HEK293 (cell line): ENCODE measurements around the gene FBRSL1.

ENCODE experiments used
- EGR2 ChIP-seq: fragments of 450-650 bp; formaldehyde crosslinking; IDR thresholded peaks from 2 replicates; pipeline ENCODE4 v1.5.1; 2016; ENCODE audit warnings: low read depth, missing biosample characterization, missing genetic modification characterization
- GLIS1 ChIP-seq: fragments of 450-650 bp; formaldehyde crosslinking; IDR thresholded peaks from 2 replicates; pipeline ENCODE4 v1.5.1; 2016; ENCODE audit warnings: missing biosample characterization, missing genetic modification characterization
- GLIS2 ChIP-seq: fragments of 450-650 bp; formaldehyde crosslinking; IDR thresholded peaks from 2 replicates; pipeline ENCODE4 v1.5.1; 2016; ENCODE audit warnings: missing biosample characterization, missing genetic modification characterization
- HOXD13 ChIP-seq: sonication (generic); formaldehyde crosslinking; IDR thresholded peaks from 2 replicates; pipeline ENCODE4 v1.8.0; 2022; ENCODE audit warnings: missing genetic modification reagents, borderline replicate concordance
- KLF17 ChIP-seq: fragments of 450-650 bp; formaldehyde crosslinking; IDR thresholded peaks from 2 replicates; pipeline ENCODE4 v1.5.1; 2016; ENCODE audit warnings: missing biosample characterization, missing genetic modification characterization
- MYNN ChIP-seq: fragments of 450-650 bp; formaldehyde crosslinking; IDR thresholded peaks from 2 replicates; pipeline ENCODE4 v1.5.1; 2016; ENCODE audit warnings: missing biosample characterization, missing genetic modification characterization, borderline replicate concordance
- PRDM10 ChIP-seq: fragments of 450-650 bp; formaldehyde crosslinking; IDR thresholded peaks from 2 replicates; pipeline ENCODE4 v1.5.1; 2016; ENCODE audit warnings: missing biosample characterization, missing genetic modification characterization
- SP2 ChIP-seq: fragments of 450-650 bp; formaldehyde crosslinking; IDR thresholded peaks from 2 replicates; pipeline ENCODE4 v1.5.1; 2016; ENCODE audit warnings: missing biosample characterization, missing genetic modification characterization
- ZBTB10 ChIP-seq: fragments of 450-650 bp; formaldehyde crosslinking; IDR thresholded peaks from 2 replicates; pipeline ENCODE4 v1.5.1; 2016; ENCODE audit warnings: missing biosample characterization, missing genetic modification characterization
- ZBTB48 ChIP-seq: fragments of 450-650 bp; formaldehyde crosslinking; IDR thresholded peaks from 2 replicates; pipeline ENCODE4 v1.5.1; 2016; ENCODE audit warnings: missing biosample characterization, missing genetic modification characterization
- ZFP3 ChIP-seq: fragments of 450-650 bp; formaldehyde crosslinking; IDR thresholded peaks from 2 replicates; pipeline ENCODE4 v1.5.1; 2016; ENCODE audit warnings: low read depth, missing biosample characterization, missing genetic modification characterization
- ZNF146 ChIP-seq: fragments of 450-650 bp; formaldehyde crosslinking; IDR thresholded peaks from 2 replicates; pipeline ENCODE4 v1.5.1; 2016; ENCODE audit warnings: missing biosample characterization, missing genetic modification characterization
- ZNF335 ChIP-seq: fragments of 450-650 bp; formaldehyde crosslinking; conservative IDR thresholded peaks from 2 replicates; pipeline ENCODE4 v1.5.1; 2016; ENCODE audit warnings: missing biosample characterization, missing genetic modification characterization
- ZNF341 ChIP-seq: fragments of 450-650 bp; formaldehyde crosslinking; IDR thresholded peaks from 2 replicates; pipeline ENCODE4; 2016; ENCODE audit warnings: low read depth, missing biosample characterization, missing genetic modification characterization
- ZNF426 ChIP-seq: fragments of 450-650 bp; formaldehyde crosslinking; IDR thresholded peaks from 2 replicates; pipeline ENCODE4 v1.5.1; 2017; ENCODE audit warnings: missing biosample characterization, missing genetic modification characterization, mild to moderate bottlenecking, inconsistent platforms, moderate library complexity
- ZNF48 ChIP-seq: fragments of 450-650 bp; formaldehyde crosslinking; IDR thresholded peaks from 2 replicates; pipeline ENCODE4 v1.5.1; 2016; ENCODE audit warnings: missing biosample characterization, missing genetic modification characterization
- ZNF513 ChIP-seq: fragments of 450-650 bp; IDR thresholded peaks from 2 replicates; pipeline ENCODE4 v1.5.1; 2018; ENCODE audit warnings: missing biosample characterization, missing genetic modification characterization
- ZNF518A ChIP-seq: fragments of 450-650 bp; formaldehyde crosslinking; conservative IDR thresholded peaks from 2 replicates; pipeline ENCODE4 v1.5.1; 2016; ENCODE audit warnings: low read depth, missing biosample characterization, missing genetic modification characterization
- ZNF549 ChIP-seq: fragments of 450-650 bp; IDR thresholded peaks from 2 replicates; pipeline ENCODE4 v1.5.1; 2018; ENCODE audit warnings: missing biosample characterization, missing genetic modification characterization, mild to moderate bottlenecking, inconsistent platforms, moderate library complexity
- ZNF654 ChIP-seq: fragments of 450-650 bp; formaldehyde crosslinking; IDR thresholded peaks from 2 replicates; pipeline ENCODE4 v1.5.1; 2016; ENCODE audit warnings: low read depth, missing biosample characterization, missing genetic modification characterization
- ZNF701 ChIP-seq: fragments of 450-650 bp; formaldehyde crosslinking; IDR thresholded peaks from 2 replicates; pipeline ENCODE4 v1.5.1; 2016; ENCODE audit warnings: missing biosample characterization, missing genetic modification characterization
- ZSCAN18 ChIP-seq: fragments of 450-650 bp; formaldehyde crosslinking; IDR thresholded peaks from 2 replicates; pipeline ENCODE4 v1.5.1; 2016; ENCODE audit warnings: missing biosample characterization, missing genetic modification characterization

FBRSL1 gene

GRCh38 chr12:132465269-132466190 lies 24.4 kb upstream of the FBRSL1 start (continued):
- TF ChIP-seq ZNF518A (tag by site-specific recombination) (no peak), ZNF701 (tag by site-specific recombination) (no peak), ZNF549 (tag by site-specific recombination) (no peak), ZBTB48 (tag by site-specific recombination) (no peak), ZBTB10 (no peak), ZNF654 (tag by site-specific recombination) (no peak), SP2 (no peak), ZNF513 (tag by site-specific recombination) (peak; percentile 52), ZNF426 (tag by site-specific recombination) (no peak), HOXD13 (CRISPR knock-in tag) (no peak), ZSCAN18 (no peak), ZNF335 (tag by site-specific recombination) (no peak), GLIS1 (tag by site-specific recombination) (peak; percentile 99), PRDM10 (no peak), MYNN (no peak), KLF17 (tag by site-specific recombination) (peak; percentile 28; the same call in 1 of the 2 replicates), ZNF341 (tag by site-specific recombination) (no peak), ZNF48 (tag by site-specific recombination) (no peak), EGR2 (no peak), ZFP3 (no peak), GLIS2 (tag by site-specific recombination) (peak; percentile 55), ZNF146 (no peak)
